GM21825 (cell line): ENCODE measurements around the gene B3GLCT.

ENCODE experiments used
- ATAC-seq: cut with Tn5 transposase; IDR thresholded peaks from one replicate; pipeline ENCODE4 v1.9.1; 2021; ENCODE audit warnings: mild to moderate bottlenecking, moderate library complexity; ENCODE audit not compliant: unreplicated experiment

The B3GLCT gene

GRCh38 chr13:31221057-31221456 is 21.3 kb downstream of the B3GLCT start:
- no peak for ATAC-seq

GRCh38 chr13:31223215-31223614 is 23.4 kb downstream of the B3GLCT start:
- ATAC-seq = no peak

GRCh38 chr13:31223640-31224039 is 23.9 kb downstream of the B3GLCT start:
- ATAC-seq = no peak

- no peak for ATAC-seq
These were observed 24.4 kb downstream of the B3GLCT start for GRCh38 chr13:31224174-31224669.

- ATAC-seq = no peak
These were observed 25.3 kb downstream of the B3GLCT start for GRCh38 chr13:31224963-31225559.

- no peak for ATAC-seq
These were observed 26.4 kb downstream of the B3GLCT start for GRCh38 chr13:31225998-31226675.

- ATAC-seq = no peak
These were observed 27.3 kb downstream of the B3GLCT start for GRCh38 chr13:31227063-31227462.

- ATAC-seq = no peak
These were observed 28.1 kb downstream of the B3GLCT start for GRCh38 chr13:31227870-31228269.

GRCh38 chr13:31234729-31235128 is 35.0 kb downstream of the B3GLCT start:
- ATAC-seq = no peak

GRCh38 chr13:31236211-31236786 is 36.5 kb downstream of the B3GLCT start:
- no peak for ATAC-seq

- no peak for ATAC-seq
These were observed 41.1 kb downstream of the B3GLCT start for GRCh38 chr13:31240921-31241320.

- ATAC-seq = no peak
These were observed 42.6 kb downstream of the B3GLCT start for GRCh38 chr13:31242367-31242766.

GRCh38 chr13:31242916-31243315 is 43.1 kb downstream of the B3GLCT start:
- no peak for ATAC-seq

- no peak for ATAC-seq
These were observed 46.0 kb downstream of the B3GLCT start for GRCh38 chr13:31245598-31246373.

- ATAC-seq = no peak
These were observed 47.1 kb downstream of the B3GLCT start for GRCh38 chr13:31246918-31247317.

GRCh38 chr13:31248361-31248760 is 48.6 kb downstream of the B3GLCT start:
- no peak for ATAC-seq

- ATAC-seq = no peak
These were observed 49.3 kb downstream of the B3GLCT start for GRCh38 chr13:31248965-31249539.

- ATAC-seq = no peak
These were observed 50.7 kb downstream of the B3GLCT start for GRCh38 chr13:31250435-31250834.

GRCh38 chr13:31261241-31261640 is 61.5 kb downstream of the B3GLCT start:
- no peak for ATAC-seq

GRCh38 chr13:31263346-31263745 is 63.6 kb downstream of the B3GLCT start:
- no peak for ATAC-seq

- ATAC-seq = no peak
These were observed 64.4 kb downstream of the B3GLCT start for GRCh38 chr13:31264151-31264550.
